Bronchial epithelial cell (primary cell): ENCODE results near the gene SH3PXD2B. TPM values are rescaled to one million over a fixed set of nuclear protein-coding genes. Genes with fewer than 3 reads are reported as not detected.
"Not testable (repeated sequence)": the region's sequence is repeated elsewhere in the genome, so short reads cannot be mapped to it uniquely, and the experiment has no call there.

Experiments
- DNase-seq: peaks from one replicate; pipeline ENCODE4 v3.0.0-alpha.2; 2010; ENCODE audit warnings: low read depth
- FAIRE-seq: peaks from 2 replicates; lab custom pipeline; 2011; peaks lifted over from hg19 to GRCh38; lab: Jason Lieb, UNC
- H3K27me3 ChIP-seq: 2 replicates; pipeline ENCODE4 v1.5.1; 2011; ENCODE audit warnings: low read length; ENCODE audit not compliant: control insufficient read depth, insufficient read depth
- H3K36me3 ChIP-seq: 2 replicates; pipeline ENCODE4 v1.5.1; 2011; ENCODE audit warnings: low read length; ENCODE audit not compliant: control insufficient read depth, insufficient read depth
- H3K4me3 ChIP-seq: 2 replicates; pipeline ENCODE4 v1.5.1; 2011; ENCODE audit warnings: mild to moderate bottlenecking, low read depth, low read length, control low read depth
- CTCF ChIP-seq: IDR thresholded peaks from 2 replicates; pipeline ENCODE4 v1.5.1; 2011; ENCODE audit warnings: mild to moderate bottlenecking, moderate library complexity, low read length, control low read depth, inconsistent platforms; ENCODE audit not compliant: insufficient read depth, severe bottlenecking
- total RNA-seq: library from RNA; depleted of rRNA; stranded (reverse); fragments of >200 nt; gene quantifications from 2 replicates; pipeline ENCODE4 v1.2.1, GENCODE V29; 2014

SH3PXD2B gene
- total RNA-seq, 1 donor from 2014 or later = 10.0 TPM

GRCh38 chr5:172370648-172371545 lies 83.4 kb downstream of the SH3PXD2B start:
- FAIRE-seq (no peak), DNase-seq (peak; percentile 62)

GRCh38 chr5:172370237-172370640 lies 84.1 kb downstream of the SH3PXD2B start:
- DNase-seq (no peak), FAIRE-seq (no peak)
- Histone ChIP-seq H3K36me3 (no peaks in the 10 kb centered on the region), H3K4me3 (no peak overlapping the region), H3K27me3 (no peaks in the 10 kb centered on the region)
- TF ChIP-seq CTCF = no peak

More at GRCh38 chr5:172370648-172371545, 83.4 kb downstream of the SH3PXD2B start:
- peak; percentile 56 for TF ChIP-seq CTCF
- Histone ChIP-seq H3K4me3 (no peak overlapping the region), H3K36me3 (no peaks in the 10 kb centered on the region), H3K27me3 (no peaks in the 10 kb centered on the region)

- not testable (repeated sequence) for H3K4me3 ChIP-seq, H3K27me3 ChIP-seq, DNase-seq, H3K36me3 ChIP-seq, FAIRE-seq
Measured at GRCh38 chr5:172368699-172369098, 85.6 kb downstream of the SH3PXD2B start.

- no peak for TF ChIP-seq CTCF
- DNase-seq = no peak
- Histone ChIP-seq H3K36me3 (no peaks in the 10 kb centered on the region), H3K27me3 (no peaks in the 10 kb centered on the region), H3K4me3 (no peak overlapping the region)
- FAIRE-seq = no peak
Measured at GRCh38 chr5:172365948-172366608, 88.2 kb downstream of the SH3PXD2B start.

- Histone ChIP-seq H3K4me3 (no peak overlapping the region), H3K36me3 (peaks cover under 1% of the 10 kb centered on the region), H3K27me3 (no peaks in the 10 kb centered on the region)
- FAIRE-seq (peak; percentile 86), DNase-seq (no peak)
- no peak for TF ChIP-seq CTCF
Measured at GRCh38 chr5:172364773-172365172, 89.6 kb downstream of the SH3PXD2B start.

- peak; percentile 15 for DNase-seq
- H3K4me3 ChIP-seq = no peak overlapping the region
- no peaks in the 10 kb centered on the region for H3K27me3 ChIP-seq
- H3K36me3 ChIP-seq = peaks cover 8% of the 10 kb centered on the region
- no peak for FAIRE-seq
- TF ChIP-seq CTCF = no peak
Measured at GRCh38 chr5:172362755-172363154, 91.6 kb downstream of the SH3PXD2B start.
